RKO (cell line): ENCODE measurements around the gene BAIAP2.

ENCODE experiments used
- DNase-seq: peaks from one replicate; pipeline ENCODE4 v3.0.0-alpha.2; 2016; ENCODE audit warnings: low spot score

Gene BAIAP2

GRCh38 chr17:81126281-81127132, 91.6 kb downstream of the BAIAP2 start:
- no peak for DNase-seq

DNA sequence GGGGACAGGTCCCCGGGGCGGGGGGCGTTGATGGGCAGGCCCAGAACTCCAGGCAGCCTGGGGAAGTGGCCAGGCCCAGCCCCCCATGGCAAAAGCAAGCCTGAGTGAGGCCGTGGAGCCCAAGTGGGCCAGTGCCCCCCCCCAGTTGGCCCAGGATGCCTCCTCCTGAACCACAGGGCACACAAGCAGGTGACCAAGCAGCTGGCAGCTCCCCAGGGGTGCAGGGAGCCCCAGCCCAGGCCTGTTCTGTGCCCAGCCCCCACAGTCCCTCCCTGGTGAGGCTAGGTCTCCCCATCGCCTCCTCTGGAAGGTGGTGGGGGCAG, 92.1 kb downstream of the BAIAP2 start:
- DNase-seq, result no peak

DNA sequence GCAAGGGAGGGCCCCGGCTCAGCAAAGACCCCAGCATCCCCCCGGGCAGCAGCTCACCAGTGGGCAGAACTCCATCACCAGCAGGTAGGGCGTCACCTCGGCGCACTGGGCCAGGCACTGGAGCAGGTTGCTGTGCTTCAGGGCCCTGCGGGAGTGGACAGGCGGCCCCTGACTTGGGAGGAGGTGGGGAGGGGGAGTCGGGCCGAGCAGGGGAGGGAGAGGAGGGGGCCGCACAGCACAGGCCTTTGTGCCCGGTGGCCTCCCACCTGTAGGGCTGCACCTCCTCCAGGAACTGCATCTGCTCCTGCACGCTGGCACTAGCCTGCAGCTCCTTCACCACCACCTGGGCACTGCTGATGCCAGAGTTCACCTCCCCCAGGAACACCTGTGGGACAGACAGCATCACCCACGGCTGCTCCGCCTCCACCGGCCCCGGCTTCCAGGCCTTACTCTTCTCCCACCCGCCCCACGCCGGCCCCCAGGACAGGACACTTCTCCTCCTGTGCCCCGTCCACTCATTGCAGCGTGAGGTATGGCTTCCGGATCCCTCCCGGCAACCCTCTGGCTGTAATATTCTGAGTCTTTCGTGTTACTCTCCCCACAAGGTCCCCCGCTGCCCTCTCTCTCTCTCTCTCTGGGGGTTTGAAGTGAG, 92.7 kb downstream of the BAIAP2 start:
- no peak for DNase-seq

DNA sequence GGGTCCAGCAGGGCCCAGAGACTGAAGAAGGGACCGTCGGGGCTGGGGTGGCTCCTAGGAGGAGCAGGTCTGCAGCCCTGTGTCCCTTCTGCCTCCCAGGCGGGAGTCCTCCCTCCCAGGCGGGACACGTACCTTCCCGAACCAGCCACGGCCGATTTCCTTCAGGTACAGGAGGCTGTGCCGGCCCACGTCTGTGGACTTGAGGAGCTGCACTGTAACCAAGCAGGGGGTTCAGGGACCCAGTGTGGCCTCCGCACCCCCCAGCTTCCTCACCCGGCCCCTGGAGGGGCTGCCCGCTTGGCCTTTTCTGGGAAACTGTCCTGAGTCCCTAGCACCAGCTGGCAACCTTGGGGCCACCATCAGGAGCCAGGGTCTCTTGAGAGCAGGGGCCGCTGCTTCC, 93.4 kb downstream of the BAIAP2 start:
- no peak for DNase-seq

GRCh38 chr17:81128774-81129173, 93.8 kb downstream of the BAIAP2 start:
- no peak for DNase-seq

DNA sequence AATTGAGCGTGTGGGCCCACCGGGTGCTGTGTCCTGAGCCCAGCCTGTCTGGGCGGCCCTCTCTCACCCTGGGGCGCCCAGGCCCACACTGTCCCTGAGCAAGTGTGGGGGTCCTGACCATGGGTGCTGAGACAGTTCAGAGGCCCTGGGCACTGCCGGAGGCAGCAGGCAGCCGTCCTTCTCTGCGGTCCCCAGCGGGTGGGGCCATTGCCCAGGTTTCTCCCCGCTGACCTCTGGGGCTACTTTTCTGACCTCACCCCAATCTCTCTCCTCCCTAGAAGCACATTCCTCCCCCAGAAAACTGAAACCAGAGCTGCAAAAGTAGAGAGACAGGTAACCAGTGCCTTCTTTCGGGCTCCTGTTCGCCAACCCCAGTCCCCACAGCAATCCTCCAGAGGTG, 94.3 kb downstream of the BAIAP2 start:
- DNase-seq, result no peak

DNA sequence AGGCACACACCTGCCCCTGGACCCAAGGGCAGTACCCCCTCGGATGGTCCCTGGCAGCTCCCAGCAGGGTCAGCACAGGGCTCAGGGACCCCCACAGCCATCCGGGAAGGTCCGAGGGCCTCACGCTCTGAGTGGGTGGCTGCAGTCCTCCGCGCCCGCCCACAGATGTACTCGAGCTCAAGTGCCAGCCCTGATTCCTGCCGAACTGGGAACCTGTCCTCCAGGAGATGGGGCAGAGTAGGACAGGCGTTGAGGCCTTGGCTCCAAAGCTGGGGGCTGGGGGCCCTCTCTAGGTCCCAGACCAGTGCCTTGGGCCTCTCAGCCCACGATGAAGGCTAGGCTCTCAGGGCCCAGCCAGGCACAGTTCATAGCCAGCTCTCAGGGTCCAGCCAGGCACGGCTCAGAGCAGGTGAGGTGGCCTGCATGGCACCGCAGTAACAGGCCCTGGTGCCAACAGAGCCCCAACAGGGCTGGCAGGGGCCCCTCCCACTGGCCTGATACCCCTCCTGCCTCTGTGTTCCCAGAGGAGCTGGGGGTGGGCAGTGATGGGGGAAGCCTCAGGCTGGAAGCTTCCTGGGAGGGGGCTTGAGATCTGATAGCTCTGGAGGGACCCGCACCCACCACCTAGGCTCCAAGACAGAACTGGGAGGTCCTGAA, 94.9 kb downstream of the BAIAP2 start:
- no peak for DNase-seq

DNA sequence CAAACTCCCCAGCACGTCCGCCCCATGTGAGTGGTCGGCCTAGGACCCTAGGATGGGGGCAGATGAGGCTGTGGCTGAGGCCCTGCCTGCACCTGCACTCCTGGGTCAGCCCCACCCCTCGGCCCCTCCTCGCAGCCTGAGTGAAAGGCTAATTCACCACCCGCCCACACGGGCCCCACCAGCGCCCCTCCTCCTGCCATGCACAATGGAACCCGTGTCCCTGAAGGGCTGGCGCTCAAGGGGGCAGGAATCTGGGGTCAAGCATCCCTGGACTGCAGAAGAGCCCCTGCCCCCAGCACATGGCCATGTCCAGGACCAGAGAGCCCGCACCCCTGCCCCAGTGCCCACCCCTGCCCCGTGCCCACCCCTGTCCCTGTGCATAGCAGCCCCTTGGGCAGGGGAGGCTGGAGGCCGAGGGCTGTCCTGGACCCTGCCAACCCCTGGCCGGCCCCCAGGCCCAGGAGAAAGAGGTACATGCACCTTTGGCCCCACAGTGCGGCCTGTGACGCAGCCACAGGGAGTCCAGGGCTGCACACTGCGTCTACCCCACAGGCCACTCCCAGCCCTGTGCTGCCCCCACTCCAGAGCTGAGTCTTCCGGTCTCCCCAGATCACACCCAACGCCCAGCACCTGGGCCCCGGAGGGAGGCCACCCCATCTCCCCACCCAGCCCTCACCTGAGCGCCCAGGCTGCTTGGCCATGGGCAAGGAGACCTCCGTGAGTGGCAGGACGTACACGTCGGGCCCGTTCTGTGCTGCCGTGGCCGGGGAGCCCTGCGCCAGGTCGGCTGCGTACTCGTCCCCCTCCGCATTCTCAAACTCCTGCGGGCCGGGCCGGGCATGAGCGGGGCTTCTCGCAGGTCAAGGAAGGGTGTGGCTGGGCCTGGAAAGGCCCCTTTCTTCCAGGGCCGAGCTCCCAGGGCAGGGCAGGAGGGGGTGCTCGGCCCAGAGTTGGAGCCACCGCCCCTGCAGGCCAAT, 95.7 kb downstream of the BAIAP2 start:
- no peak for DNase-seq

GRCh38 chr17:81131486-81132196, 96.7 kb downstream of the BAIAP2 start:
- DNase-seq, result no peak

DNA sequence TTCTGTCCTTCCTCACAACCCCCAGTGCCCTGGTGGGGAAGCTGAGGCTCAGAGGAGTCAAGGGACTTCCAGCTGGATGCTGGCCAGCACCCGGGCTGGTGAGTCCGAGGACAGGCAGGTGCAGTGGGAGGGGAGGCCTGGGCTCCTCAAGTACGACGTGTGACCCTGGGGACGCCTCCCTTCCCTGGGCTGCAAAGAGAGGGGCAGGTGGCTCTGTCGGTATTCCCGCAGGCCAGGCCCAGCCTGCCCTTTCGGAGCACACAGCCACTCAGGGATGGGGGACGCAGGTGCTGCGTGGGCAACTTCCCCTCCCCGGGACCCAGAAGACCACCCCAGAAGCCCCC, 97.2 kb downstream of the BAIAP2 start:
- DNase-seq, result no peak

GRCh38 chr17:81132770-81133723, 98.1 kb downstream of the BAIAP2 start:
- no peak for DNase-seq

DNA sequence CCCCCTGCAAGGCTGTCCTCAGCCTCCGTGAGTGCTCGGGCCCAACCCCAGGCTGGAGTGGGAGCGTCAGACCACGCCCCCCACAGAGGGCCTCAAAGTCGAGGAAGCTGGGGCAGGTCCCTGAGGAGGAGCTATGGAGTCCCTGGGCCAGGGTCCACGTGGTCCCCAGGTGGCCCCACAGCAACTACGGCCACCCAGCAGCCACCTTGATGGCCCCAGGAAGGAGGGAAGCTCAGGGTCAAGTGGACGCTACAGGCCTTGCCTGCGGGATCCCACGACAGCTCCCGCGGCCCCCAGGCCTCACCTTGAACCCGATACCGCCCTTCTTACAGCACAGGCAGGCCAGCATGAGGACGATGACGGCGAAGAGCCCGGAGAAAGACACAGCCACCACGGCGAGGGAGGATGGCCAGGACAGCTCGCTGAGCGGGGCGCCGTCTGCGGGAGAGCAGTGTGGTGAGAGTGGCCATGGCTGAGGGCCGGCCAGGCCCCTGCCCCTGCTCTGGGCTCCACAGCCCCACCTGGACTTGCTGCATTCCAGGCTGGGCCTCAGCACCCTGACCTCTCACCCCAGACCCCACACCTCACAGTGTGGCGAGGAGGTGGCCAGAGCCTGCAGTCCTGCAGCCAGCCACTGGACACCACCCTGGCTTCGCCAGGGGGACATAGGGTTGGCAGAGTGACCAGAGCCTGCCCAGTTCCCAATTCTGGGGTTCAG, 99.3 kb downstream of the BAIAP2 start:
- DNase-seq, result no peak

DNA sequence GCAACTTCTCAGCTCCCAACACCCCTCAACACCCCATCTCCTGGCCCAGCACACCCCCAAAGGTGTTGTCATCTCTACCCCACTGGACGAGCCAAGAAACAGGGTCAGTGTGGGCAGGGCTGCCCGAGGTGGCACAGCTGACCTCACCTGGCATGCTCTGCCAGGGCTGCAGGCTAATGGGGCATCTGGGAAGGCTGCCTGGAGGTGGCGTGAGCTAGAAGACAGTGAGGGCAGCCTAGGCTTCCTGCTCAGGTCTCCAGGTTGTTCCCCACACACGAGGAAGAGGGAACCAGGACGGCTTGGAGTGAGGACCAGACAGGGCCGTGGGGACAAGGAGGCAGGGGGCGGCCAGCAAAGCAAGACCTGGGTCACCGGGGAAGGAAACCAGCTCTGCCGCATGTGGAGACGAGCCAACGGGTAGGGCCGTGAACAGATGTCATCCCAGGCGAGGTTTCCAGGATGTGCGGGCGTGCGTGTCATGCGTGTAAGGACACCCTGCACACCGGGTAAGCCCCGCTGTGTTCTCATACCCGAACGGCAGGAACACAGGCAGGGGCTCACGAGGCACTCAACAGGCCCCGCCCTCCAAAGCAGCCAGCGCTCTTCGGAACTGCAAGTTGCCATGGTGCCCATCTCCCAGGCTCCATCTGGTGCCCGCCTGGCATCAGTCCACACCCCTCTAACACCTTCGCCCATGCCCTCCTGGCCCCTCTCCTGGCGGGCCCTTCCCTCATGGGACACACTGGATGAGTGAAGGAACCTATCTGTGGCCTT, 100.7 kb downstream of the BAIAP2 start:
- DNase-seq, result no peak

DNA sequence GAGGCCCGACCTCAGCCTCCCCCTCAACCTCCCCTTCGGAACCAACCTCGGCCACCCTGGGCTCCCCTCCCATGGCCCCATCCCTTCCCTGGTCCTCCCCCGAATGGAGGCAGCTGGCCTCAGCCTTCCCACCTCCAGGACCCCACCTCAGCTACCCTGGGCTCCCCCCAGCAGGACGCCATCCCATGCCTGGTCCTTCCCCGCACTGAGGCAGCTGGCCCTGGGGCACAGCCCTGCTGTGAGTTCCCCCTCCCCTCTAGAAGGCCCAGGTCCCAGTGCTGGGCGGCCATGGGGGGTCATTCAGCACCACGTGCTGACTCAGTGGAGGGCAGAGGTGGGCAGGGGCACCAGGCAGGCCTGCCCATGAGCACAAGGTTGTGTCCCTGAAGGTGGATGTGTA, 101.4 kb downstream of the BAIAP2 start:
- DNase-seq, result no peak

- DNase-seq, result no peak
Measured at GRCh38 chr17:81137248-81137647, 102.3 kb downstream of the BAIAP2 start.

DNA sequence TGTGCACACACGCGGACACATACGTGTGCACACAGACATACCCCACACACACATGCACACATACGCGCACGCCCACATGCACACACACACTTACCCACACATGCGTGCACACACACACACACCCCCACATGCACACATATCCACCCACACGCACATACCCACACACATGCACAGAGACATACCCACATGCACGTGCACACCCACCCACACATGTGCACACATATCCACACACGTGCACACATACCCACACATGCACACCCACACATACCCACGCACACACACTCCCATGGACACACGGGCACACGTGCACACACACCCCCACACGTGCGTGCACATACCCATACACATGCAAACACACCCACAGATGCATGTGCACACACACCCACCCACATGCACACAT, 103.1 kb downstream of the BAIAP2 start:
- no peak for DNase-seq

- no peak for DNase-seq
Measured at GRCh38 chr17:81138500-81138899, 103.5 kb downstream of the BAIAP2 start.

DNA sequence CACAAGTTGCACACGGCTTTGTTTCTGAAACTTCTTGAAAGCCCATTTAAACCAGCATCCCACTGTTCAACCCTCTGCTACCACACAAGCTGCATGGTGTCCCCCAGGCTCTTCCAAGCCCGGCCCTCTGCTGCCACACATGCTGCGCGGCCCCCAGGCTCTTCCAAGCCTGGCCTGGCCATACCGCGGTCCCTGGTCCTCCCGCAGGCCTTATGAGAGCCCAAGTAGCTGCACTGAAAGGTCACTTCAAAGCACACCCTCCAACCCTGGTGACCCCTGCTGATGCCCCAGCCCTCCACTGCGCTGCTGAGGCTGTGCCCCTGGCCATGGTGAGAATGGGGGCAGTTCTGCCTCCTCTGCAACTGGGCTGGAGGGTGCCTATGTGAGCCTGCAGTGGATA, 104.5 kb downstream of the BAIAP2 start:
- no peak for DNase-seq

- DNase-seq, result no peak
Measured at GRCh38 chr17:81140018-81140417, 105.1 kb downstream of the BAIAP2 start.
